Measurements from ENCODE around the gene MBOAT2. TPM values are rescaled to one million over a fixed set of nuclear protein-coding genes. Genes with fewer than 3 reads are reported as not detected.

MBOAT2 gene
- total RNA-seq, 1 experiment from 2014 or later: 34.8 TPM

- intact Hi-C loops (cut with micrococcal nuclease; ENCODE audit: unreplicated experiment): no loop called here
- in situ Hi-C loops (cut with HindIII; ENCODE audit: low pct_unique_long_range_greater_than_20kb, low sequenced_read_pairs): no loop called here
- no TSS peak for BruUV-seq (replicated peaks)
- no peaks in the 10 kb centered on the region for H3K9me3 ChIP-seq (ENCODE audit: control insufficient read depth, insufficient read depth, low read depth, low read length)
- TF ChIP-seq TCF7L2 (IDR thresholded peaks at IDR 0.05; ENCODE audit: low read depth, low read length) (0 out of 2 replicates have a peak, but pooled peaks have one; percentile 20), CTCF (IDR thresholded peaks at IDR 0.05) (no peak)
- no peaks in the 10 kb centered on the region for H3K36me3 ChIP-seq (ENCODE audit: control insufficient read depth, insufficient read depth, low read length)
- peak overlapping the region; percentile 20; the same call in 1 of the 2 replicates for H3K27ac ChIP-seq (ENCODE audit: low read length)
- no peak overlapping the region for H3K4me3 ChIP-seq (ENCODE audit: low read depth in 2 of 2, low read length in 2 of 2)
- ATAC-seq: no peak
- DNase-seq (ENCODE audit: low read depth, low spot score): no peak
- H3K4me1 ChIP-seq (ENCODE audit: control insufficient read depth, insufficient read depth, low read length): peaks cover 18% of the 10 kb centered on the region; the same call in 1 of the 2 replicates
- H3K27me3 ChIP-seq (ENCODE audit: control insufficient read depth, insufficient read depth, low read length): no peaks in the 10 kb centered on the region; the same call in 1 of the 2 replicates
- CTCF ChIA-PET: no interaction called here
- POLR2A ChIA-PET: no interaction called here
These were observed 27.8 kb upstream of the MBOAT2 start for GRCh38 chr2:9031246-9031645.

- BruUV-seq (replicated peaks): no TSS peak
- Histone ChIP-seq H3K4me1 (ENCODE audit: control insufficient read depth, insufficient read depth, low read length) (peaks cover 18% of the 10 kb centered on the region; the same call in 1 of the 2 replicates), H3K9me3 (ENCODE audit: control insufficient read depth, insufficient read depth, low read depth, low read length) (no peaks in the 10 kb centered on the region), H3K27ac (ENCODE audit: low read length) (peak overlapping the region; percentile 57; the same call in 1 of the 2 replicates), H3K4me3 (ENCODE audit: low read depth in 2 of 2, low read length in 2 of 2) (no peak overlapping the region), H3K36me3 (ENCODE audit: control insufficient read depth, insufficient read depth, low read length) (no peaks in the 10 kb centered on the region), H3K27me3 (ENCODE audit: control insufficient read depth, insufficient read depth, low read length) (no peaks in the 10 kb centered on the region; the same call in 1 of the 2 replicates)
- TF ChIP-seq CTCF (IDR thresholded peaks at IDR 0.05): no peak
- no peak for TF ChIP-seq TCF7L2 (IDR thresholded peaks at IDR 0.05; ENCODE audit: low read depth, low read length)
- no peak for TF ChIP-seq REST (IDR thresholded peaks at IDR 0.05; ENCODE audit: insufficient read depth in 1 of 2, low read depth in 2 of 2, low read length in 1 of 2)
- no peak for TF ChIP-seq POLR2AphosphoS5 (IDR thresholded peaks at IDR 0.05; ENCODE audit: low read depth, low read length)
- TF ChIP-seq SIN3A (IDR thresholded peaks at IDR 0.05; ENCODE audit: borderline replicate concordance, insufficient read depth, low read depth, low read length): no peak
- intact Hi-C loops (cut with micrococcal nuclease; ENCODE audit: unreplicated experiment): no loop called here
- ChIA-PET CTCF (no interaction called here), POLR2A (no interaction called here)
- ATAC-seq: no peak
- in situ Hi-C loops (cut with HindIII; ENCODE audit: low pct_unique_long_range_greater_than_20kb, low sequenced_read_pairs): no loop called here
- no peak for DNase-seq (ENCODE audit: low read depth, low spot score)
These were observed 27.4 kb upstream of the MBOAT2 start for GRCh38 chr2:9030841-9031240.

All from Panc1 (cell line).